Fibroblast of lung (primary cell): ENCODE measurements around the gene PNPLA3. TPM values are rescaled to one million over a fixed set of nuclear protein-coding genes. Genes with fewer than 3 reads are reported as not detected.

ENCODE experiments used
- DNase-seq, 2 donors: peaks; one replicate each; pipeline versions ENCODE4 v3.0.0 to v3.0.0-alpha.2; 2010; ENCODE audit warnings: low read depth in 2 of 2
- H2AFZ ChIP-seq: 2 replicates; pipeline ENCODE4 v1.5.1; 2012; ENCODE audit warnings: low read length, control low read depth, inconsistent platforms
- H3K27ac ChIP-seq: 2 replicates; pipeline ENCODE4 v1.5.1; 2011; ENCODE audit warnings: low read length, control low read depth; ENCODE audit not compliant: insufficient read depth
- H3K27me3 ChIP-seq: 2 replicates; pipeline ENCODE4 v1.5.1; 2011; ENCODE audit warnings: mild to moderate bottlenecking, low read length; ENCODE audit not compliant: control insufficient read depth, insufficient read depth
- H3K36me3 ChIP-seq: 2 replicates; pipeline ENCODE4 v1.5.1; 2011; ENCODE audit warnings: low read length; ENCODE audit not compliant: control insufficient read depth, insufficient read depth
- H3K4me1 ChIP-seq: 2 replicates; pipeline ENCODE4 v1.5.1; 2011; ENCODE audit warnings: low read length; ENCODE audit not compliant: control insufficient read depth, insufficient read depth; ENCODE audit errors: extremely low read depth
- H3K4me2 ChIP-seq: 2 replicates; pipeline ENCODE4 v1.5.1; 2011; ENCODE audit warnings: low read length, control low read depth; ENCODE audit not compliant: insufficient read depth; ENCODE audit errors: extremely low read depth
- H3K4me3 ChIP-seq, 4 experiments: fragments of 200-600 bp in 1 of 4; sonication (generic) in 1 of 4; replicated peaks in 1 of 4; 2 replicates each; pipeline ENCODE4 v1.5.1; 2011 to 2016; ENCODE audit warnings: low read length in 4 of 4, low read depth in 3 of 4, mild to moderate bottlenecking in 3 of 4, control low read depth in 2 of 4, inconsistent platforms in 1 of 4, mixed read lengths in 1 of 4; ENCODE audit not compliant: insufficient read depth in 1 of 4; ENCODE audit errors: control extremely low read depth in 1 of 4
- H3K79me2 ChIP-seq: 2 replicates; pipeline ENCODE4 v1.5.1; 2012; ENCODE audit warnings: mild to moderate bottlenecking, low read length, inconsistent platforms; ENCODE audit not compliant: control insufficient read depth, insufficient read depth
- H3K9ac ChIP-seq: 2 replicates; pipeline ENCODE4 v1.5.1; 2011; ENCODE audit warnings: mild to moderate bottlenecking, low read length, control low read depth; ENCODE audit not compliant: insufficient read depth
- H3K9me3 ChIP-seq: 2 replicates; pipeline ENCODE4 v1.5.1; 2012; ENCODE audit warnings: low read depth, low read length; ENCODE audit not compliant: control insufficient read depth, insufficient read depth
- H4K20me1 ChIP-seq: 2 replicates; pipeline ENCODE4 v1.5.1; 2011; ENCODE audit warnings: low read length; ENCODE audit not compliant: control insufficient read depth, insufficient read depth; ENCODE audit errors: extremely low read depth
- EZH2 ChIP-seq: IDR thresholded peaks from 2 replicates; pipeline ENCODE4 v1.5.1; 2012; ENCODE audit warnings: low read length, control low read depth, mild to moderate bottlenecking; ENCODE audit errors: missing control alignments
- polyA plus RNA-seq, 2 donors: library from polyadenylated mRNA; depleted of rRNA in 1 of 2; stranded (reverse) in 1 of 2; unstranded in 1 of 2; fragments of >200 nt; gene quantifications; 2 replicates each; pipeline ENCODE4 v1.2.1, GENCODE V29; 2011 to 2012; ENCODE audit warnings: missing spikeins in 1 of 2
- total RNA-seq: library from RNA; depleted of rRNA; stranded (reverse); fragments of >200 nt; gene quantifications from 2 replicates; pipeline ENCODE4 v1.2.1, GENCODE V29; 2014
- TF ChIP-seq, protein P1 (sequence below), 2 donors: IDR thresholded peaks in 1 of 2; conservative IDR thresholded peaks in 1 of 2; 1 replicate in 1 of 2; 2 replicates in 1 of 2; pipeline ENCODE4 v1.5.1; 2011 to 2012; ENCODE audit warnings: low read length in 2 of 2, control low read depth in 1 of 2, inconsistent platforms in 1 of 2, low read depth in 1 of 2, mild to moderate bottlenecking in 1 of 2

Gene PNPLA3
- total and polyA plus RNA-seq, 2 donors (not counting 1 experiment from before 2014, with no cell fraction given) = 6.8 to 12.6 TPM

DNA sequence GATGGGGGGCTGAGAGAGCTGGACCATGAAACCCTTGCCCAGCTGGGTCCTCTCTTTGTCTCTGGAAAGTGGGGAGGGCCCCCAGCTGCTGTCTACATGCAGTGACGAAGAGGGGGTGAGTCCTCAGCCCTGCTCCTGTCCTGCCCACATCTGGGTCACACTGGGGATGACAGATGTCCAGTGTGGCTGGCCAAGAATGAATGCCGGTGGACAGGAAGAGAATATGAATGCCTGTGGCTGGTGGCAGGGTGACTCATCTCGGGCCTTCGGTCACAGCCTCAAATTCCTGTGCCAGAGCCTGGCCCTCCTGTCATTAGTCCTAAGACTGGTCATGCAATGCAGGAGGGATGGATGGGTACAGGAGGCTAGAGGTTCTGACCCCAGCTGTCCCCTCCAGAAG lies 2.2 kb upstream of the PNPLA3 start:
- no peak overlapping the region for H3K4me3 ChIP-seq
- TF ChIP-seq, protein P1, sequence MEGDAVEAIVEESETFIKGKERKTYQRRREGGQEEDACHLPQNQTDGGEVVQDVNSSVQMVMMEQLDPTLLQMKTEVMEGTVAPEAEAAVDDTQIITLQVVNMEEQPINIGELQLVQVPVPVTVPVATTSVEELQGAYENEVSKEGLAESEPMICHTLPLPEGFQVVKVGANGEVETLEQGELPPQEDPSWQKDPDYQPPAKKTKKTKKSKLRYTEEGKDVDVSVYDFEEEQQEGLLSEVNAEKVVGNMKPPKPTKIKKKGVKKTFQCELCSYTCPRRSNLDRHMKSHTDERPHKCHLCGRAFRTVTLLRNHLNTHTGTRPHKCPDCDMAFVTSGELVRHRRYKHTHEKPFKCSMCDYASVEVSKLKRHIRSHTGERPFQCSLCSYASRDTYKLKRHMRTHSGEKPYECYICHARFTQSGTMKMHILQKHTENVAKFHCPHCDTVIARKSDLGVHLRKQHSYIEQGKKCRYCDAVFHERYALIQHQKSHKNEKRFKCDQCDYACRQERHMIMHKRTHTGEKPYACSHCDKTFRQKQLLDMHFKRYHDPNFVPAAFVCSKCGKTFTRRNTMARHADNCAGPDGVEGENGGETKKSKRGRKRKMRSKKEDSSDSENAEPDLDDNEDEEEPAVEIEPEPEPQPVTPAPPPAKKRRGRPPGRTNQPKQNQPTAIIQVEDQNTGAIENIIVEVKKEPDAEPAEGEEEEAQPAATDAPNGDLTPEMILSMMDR (conservative IDR thresholded peaks at IDR 0.05 in 1 of 2, IDR thresholded peaks at IDR 0.05 in 1 of 2; ENCODE audit: low read depth in 1 of 2, low read length in 2 of 2) = no peak
- TF ChIP-seq EZH2 = no peak
- H3K4me2 ChIP-seq = peak overlapping the region; percentile 23
- H3K27ac ChIP-seq = peak overlapping the region; percentile 58
- H4K20me1 ChIP-seq = no peaks in the 10 kb centered on the region
- H3K36me3 ChIP-seq = no peaks in the 10 kb centered on the region
- peaks cover 28% of the 10 kb centered on the region for H3K4me1 ChIP-seq
- H3K79me2 ChIP-seq = no peaks in the 10 kb centered on the region
- peak; percentile 58 to 93 for DNase-seq
- H3K9me3 ChIP-seq = no peaks in the 10 kb centered on the region
- H3K27me3 ChIP-seq = no peaks in the 10 kb centered on the region
- no peak overlapping the region for H3K9ac ChIP-seq
- no peak overlapping the region for H2AFZ ChIP-seq

- no peak for DNase-seq
- Histone ChIP-seq H3K4me3 (no peak overlapping the region), H3K27me3 (no peaks in the 10 kb centered on the region), H3K27ac (no peak overlapping the region), H3K36me3 (no peaks in the 10 kb centered on the region), H3K9ac (no peak overlapping the region), H3K9me3 (no peaks in the 10 kb centered on the region), H3K4me2 (no peak overlapping the region), H2AFZ (no peak overlapping the region), H3K79me2 (no peaks in the 10 kb centered on the region), H3K4me1 (peaks cover 28% of the 10 kb centered on the region), H4K20me1 (no peaks in the 10 kb centered on the region)
- TF ChIP-seq, protein P1 (conservative IDR thresholded peaks at IDR 0.05 in 1 of 2, IDR thresholded peaks at IDR 0.05 in 1 of 2; ENCODE audit: low read depth in 1 of 2, low read length in 2 of 2) = no peak
- TF ChIP-seq EZH2 = no peak
These were observed 1.5 kb upstream of the PNPLA3 start for GRCh38 chr22:43922123-43922522.

- Histone ChIP-seq H2AFZ (peak overlapping the region; percentile 93), H3K9me3 (no peaks in the 10 kb centered on the region), H3K4me2 (peak overlapping the region; percentile 80), H3K9ac (no peak overlapping the region), H3K27ac (peak overlapping the region; percentile 28), H4K20me1 (no peaks in the 10 kb centered on the region), H3K4me1 (peaks cover 28% of the 10 kb centered on the region), H3K79me2 (no peaks in the 10 kb centered on the region), H3K4me3 (peak overlapping the region in 3 of 4 experiments; percentile 45 to 48 (median 46)), H3K36me3 (peaks cover 2% of the 10 kb centered on the region), H3K27me3 (no peaks in the 10 kb centered on the region)
- peak; percentile 24 to 28 for DNase-seq
- TF ChIP-seq, protein P1 (conservative IDR thresholded peaks at IDR 0.05 in 1 of 2, IDR thresholded peaks at IDR 0.05 in 1 of 2; ENCODE audit: low read depth in 1 of 2, low read length in 2 of 2) = no peak
- no peak for TF ChIP-seq EZH2
These were observed 414 bp upstream of the PNPLA3 start for GRCh38 chr22:43923191-43923590.
